Measurements from ENCODE around the gene PDCD6IP.
"Not testable (repeated sequence)": the region's sequence is repeated elsewhere in the genome, so short reads cannot be mapped to it uniquely, and the experiment has no call there.

PDCD6IP gene

GRCh38 chr3:33833408-33834095 is 35.1 kb downstream of the PDCD6IP start:
- H3K27ac ChIP-seq, result no peak overlapping the region
- TF ChIP-seq CTCF (IDR thresholded peaks at IDR 0.05) (no peak), ZFX (IDR thresholded peaks at IDR 0.05; ENCODE audit: borderline replicate concordance) (no peak)

- TF ChIP-seq ZFX (IDR thresholded peaks at IDR 0.05; ENCODE audit: borderline replicate concordance) (no peak), CTCF (IDR thresholded peaks at IDR 0.05) (no peak)
- no peak overlapping the region for H3K27ac ChIP-seq
These were observed 35.6 kb downstream of the PDCD6IP start for GRCh38 chr3:33834096-33834453.

- H3K27ac ChIP-seq, result peak overlapping the region; percentile 36; the same call in 1 of the 2 replicates
These were observed 38.8 kb downstream of the PDCD6IP start for GRCh38 chr3:33837182-33837581.

GRCh38 chr3:33839283-33839682 is 40.9 kb downstream of the PDCD6IP start:
- TF ChIP-seq CTCF (IDR thresholded peaks at IDR 0.05) (no peak), ZFX (IDR thresholded peaks at IDR 0.05; ENCODE audit: borderline replicate concordance) (no peak)
- H3K27ac ChIP-seq, result no peak overlapping the region

- TF ChIP-seq ZFX (IDR thresholded peaks at IDR 0.05; ENCODE audit: borderline replicate concordance), result no peak
- no peak for TF ChIP-seq CTCF (IDR thresholded peaks at IDR 0.05)
- H3K27ac ChIP-seq, result no peak overlapping the region
These were observed 41.7 kb downstream of the PDCD6IP start for GRCh38 chr3:33840179-33840578.

- no peak overlapping the region for H3K27ac ChIP-seq
These were observed 50.4 kb downstream of the PDCD6IP start for GRCh38 chr3:33848624-33849347.

GRCh38 chr3:33850599-33850998 is 52.2 kb downstream of the PDCD6IP start:
- not testable (repeated sequence) for H3K27ac ChIP-seq

More at GRCh38 chr3:33848624-33849347, 50.4 kb downstream of the PDCD6IP start:
- no peak for TF ChIP-seq CTCF (IDR thresholded peaks at IDR 0.05)
- no peak for TF ChIP-seq ZFX (IDR thresholded peaks at IDR 0.05; ENCODE audit: borderline replicate concordance)

GRCh38 chr3:33855407-33855806 is 57.0 kb downstream of the PDCD6IP start:
- H3K27ac ChIP-seq, result not testable (repeated sequence)
